ENCODE data around the gene GLRX. TPM values are rescaled to one million over a fixed set of nuclear protein-coding genes. Genes with fewer than 3 reads are reported as not detected.

GLRX gene
- total and polyA plus RNA-seq, 2 of the 13 experiments (the other 11 are each of a cell fraction or from before 2014, with no cell fraction given): 63.8 to 499 TPM

DNA sequence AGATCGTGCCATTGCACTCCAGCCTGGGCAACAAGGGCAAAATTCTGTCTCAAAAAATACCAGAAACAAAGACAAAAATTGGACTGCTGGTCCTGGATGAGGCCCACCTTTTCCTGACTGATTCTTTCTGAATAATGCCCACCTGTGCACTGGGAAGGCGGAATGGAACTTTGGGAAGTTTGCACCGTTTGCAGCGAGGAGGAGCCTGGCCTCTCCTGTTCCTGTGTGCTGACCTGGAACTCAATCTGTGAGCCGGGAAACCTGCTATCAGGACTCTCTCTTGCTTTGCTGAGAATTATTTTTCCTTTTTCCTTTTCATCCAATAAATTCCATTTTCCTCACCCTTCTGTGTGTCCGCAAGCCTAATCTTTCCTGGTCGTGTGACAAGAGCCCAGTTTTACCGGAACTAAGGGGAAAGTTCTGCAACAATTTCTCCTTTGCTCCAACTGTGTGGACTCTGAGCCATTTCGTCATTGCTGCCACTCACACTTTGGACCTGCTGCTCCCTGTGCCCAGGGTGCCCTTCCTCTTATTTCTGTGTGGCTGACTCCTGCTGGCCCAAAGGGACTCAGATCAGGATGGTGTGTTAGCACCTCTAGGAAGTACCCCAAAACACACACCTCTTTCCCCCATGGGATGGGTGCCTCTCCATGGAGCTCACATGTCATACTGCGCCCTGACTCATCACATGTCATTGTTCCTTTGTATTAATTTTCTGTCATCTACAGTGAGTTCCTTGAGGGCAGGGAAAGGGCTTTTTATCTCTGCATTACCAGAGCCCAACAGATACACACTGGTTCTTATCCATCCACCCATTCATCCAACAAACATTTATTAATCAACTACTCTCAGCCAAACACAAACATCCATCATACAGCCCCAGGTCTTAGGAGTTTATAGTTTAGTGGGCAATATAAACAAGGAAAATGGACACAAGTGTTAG, 4.7 kb upstream of the GLRX start (continued):
- TF ChIP-seq ZNF333 (CRISPR knock-in tag; IDR thresholded peaks at IDR 0.05; ENCODE audit: borderline replicate concordance): no peak
- TF ChIP-seq, protein P1, sequence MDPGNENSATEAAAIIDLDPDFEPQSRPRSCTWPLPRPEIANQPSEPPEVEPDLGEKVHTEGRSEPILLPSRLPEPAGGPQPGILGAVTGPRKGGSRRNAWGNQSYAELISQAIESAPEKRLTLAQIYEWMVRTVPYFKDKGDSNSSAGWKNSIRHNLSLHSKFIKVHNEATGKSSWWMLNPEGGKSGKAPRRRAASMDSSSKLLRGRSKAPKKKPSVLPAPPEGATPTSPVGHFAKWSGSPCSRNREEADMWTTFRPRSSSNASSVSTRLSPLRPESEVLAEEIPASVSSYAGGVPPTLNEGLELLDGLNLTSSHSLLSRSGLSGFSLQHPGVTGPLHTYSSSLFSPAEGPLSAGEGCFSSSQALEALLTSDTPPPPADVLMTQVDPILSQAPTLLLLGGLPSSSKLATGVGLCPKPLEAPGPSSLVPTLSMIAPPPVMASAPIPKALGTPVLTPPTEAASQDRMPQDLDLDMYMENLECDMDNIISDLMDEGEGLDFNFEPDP (CRISPR knock-in tag; conservative IDR thresholded peaks at IDR 0.05): no peak
- peak; percentile 82; the same call in 1 of the 2 replicates for TF ChIP-seq BRD4 (CRISPR knock-in tag; IDR thresholded peaks at IDR 0.05)
- TF ChIP-seq BHLHE40 (IDR thresholded peaks at IDR 0.05; ENCODE audit: low read length): peak; percentile 69
- TF ChIP-seq U2AF1 (optimal IDR thresholded peaks at IDR 0.05; ENCODE audit: low read depth, low read length): no peak
- 0 out of 2 replicates have a peak, but pooled peaks have one; percentile 57 for TF ChIP-seq ZSCAN9 (CRISPR knock-in tag; IDR thresholded peaks at IDR 0.05; ENCODE audit: borderline replicate concordance)
- TF ChIP-seq, protein P2, sequence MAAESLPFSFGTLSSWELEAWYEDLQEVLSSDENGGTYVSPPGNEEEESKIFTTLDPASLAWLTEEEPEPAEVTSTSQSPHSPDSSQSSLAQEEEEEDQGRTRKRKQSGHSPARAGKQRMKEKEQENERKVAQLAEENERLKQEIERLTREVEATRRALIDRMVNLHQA (CRISPR knock-in tag; IDR thresholded peaks at IDR 0.05): no peak
- peak; percentile 98 for TF ChIP-seq ELF3 (CRISPR knock-in tag; IDR thresholded peaks at IDR 0.05)
- peak; percentile 34; the same call in 1 of the 2 replicates for TF ChIP-seq TAF1 (CRISPR knock-in tag; IDR thresholded peaks at IDR 0.05)
- TF ChIP-seq, protein P3, sequence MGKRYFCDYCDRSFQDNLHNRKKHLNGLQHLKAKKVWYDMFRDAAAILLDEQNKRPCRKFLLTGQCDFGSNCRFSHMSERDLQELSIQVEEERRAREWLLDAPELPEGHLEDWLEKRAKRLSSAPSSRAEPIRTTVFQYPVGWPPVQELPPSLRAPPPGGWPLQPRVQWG (CRISPR knock-in tag; IDR thresholded peaks at IDR 0.05; ENCODE audit: borderline replicate concordance, low read depth): no peak
- TF ChIP-seq, protein P4, sequence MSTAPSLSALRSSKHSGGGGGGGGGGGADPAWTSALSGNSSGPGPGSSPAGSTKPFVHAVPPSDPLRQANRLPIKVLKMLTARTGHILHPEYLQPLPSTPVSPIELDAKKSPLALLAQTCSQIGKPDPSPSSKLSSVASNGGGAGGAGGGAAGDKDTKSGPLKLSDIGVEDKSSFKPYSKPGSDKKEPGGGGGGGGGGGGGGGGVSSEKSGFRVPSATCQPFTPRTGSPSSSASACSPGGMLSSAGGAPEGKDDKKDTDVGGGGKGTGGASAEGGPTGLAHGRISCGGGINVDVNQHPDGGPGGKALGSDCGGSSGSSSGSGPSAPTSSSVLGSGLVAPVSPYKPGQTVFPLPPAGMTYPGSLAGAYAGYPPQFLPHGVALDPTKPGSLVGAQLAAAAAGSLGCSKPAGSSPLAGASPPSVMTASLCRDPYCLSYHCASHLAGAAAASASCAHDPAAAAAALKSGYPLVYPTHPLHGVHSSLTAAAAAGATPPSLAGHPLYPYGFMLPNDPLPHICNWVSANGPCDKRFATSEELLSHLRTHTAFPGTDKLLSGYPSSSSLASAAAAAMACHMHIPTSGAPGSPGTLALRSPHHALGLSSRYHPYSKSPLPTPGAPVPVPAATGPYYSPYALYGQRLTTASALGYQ (CRISPR knock-in tag; IDR thresholded peaks at IDR 0.05): peak; percentile 72; the same call in 1 of the 2 replicates
- peak; percentile 16; the same call in 1 of the 2 replicates for TF ChIP-seq SMC3 (IDR thresholded peaks at IDR 0.05; ENCODE audit: low read length)
- no peak for TF ChIP-seq GABPA (IDR thresholded peaks at IDR 0.05; ENCODE audit: low read depth, low read length)
- TF ChIP-seq GABPA (CRISPR knock-in tag; IDR thresholded peaks at IDR 0.05; ENCODE audit: low read depth): peak; percentile 71
- no peak for TF ChIP-seq MXD4 (CRISPR knock-in tag; IDR thresholded peaks at IDR 0.05)
- peak; percentile 91 for TF ChIP-seq IRF2 (CRISPR knock-in tag; IDR thresholded peaks at IDR 0.05)
- TF ChIP-seq RXRB (CRISPR knock-in tag; IDR thresholded peaks at IDR 0.05; ENCODE audit: borderline replicate concordance): peak; percentile 80
- TF ChIP-seq SP5 (CRISPR knock-in tag; IDR thresholded peaks at IDR 0.05; ENCODE audit: borderline replicate concordance, low read depth): peak; percentile 41; the same call in 1 of the 2 replicates
- TF ChIP-seq, protein P5, sequence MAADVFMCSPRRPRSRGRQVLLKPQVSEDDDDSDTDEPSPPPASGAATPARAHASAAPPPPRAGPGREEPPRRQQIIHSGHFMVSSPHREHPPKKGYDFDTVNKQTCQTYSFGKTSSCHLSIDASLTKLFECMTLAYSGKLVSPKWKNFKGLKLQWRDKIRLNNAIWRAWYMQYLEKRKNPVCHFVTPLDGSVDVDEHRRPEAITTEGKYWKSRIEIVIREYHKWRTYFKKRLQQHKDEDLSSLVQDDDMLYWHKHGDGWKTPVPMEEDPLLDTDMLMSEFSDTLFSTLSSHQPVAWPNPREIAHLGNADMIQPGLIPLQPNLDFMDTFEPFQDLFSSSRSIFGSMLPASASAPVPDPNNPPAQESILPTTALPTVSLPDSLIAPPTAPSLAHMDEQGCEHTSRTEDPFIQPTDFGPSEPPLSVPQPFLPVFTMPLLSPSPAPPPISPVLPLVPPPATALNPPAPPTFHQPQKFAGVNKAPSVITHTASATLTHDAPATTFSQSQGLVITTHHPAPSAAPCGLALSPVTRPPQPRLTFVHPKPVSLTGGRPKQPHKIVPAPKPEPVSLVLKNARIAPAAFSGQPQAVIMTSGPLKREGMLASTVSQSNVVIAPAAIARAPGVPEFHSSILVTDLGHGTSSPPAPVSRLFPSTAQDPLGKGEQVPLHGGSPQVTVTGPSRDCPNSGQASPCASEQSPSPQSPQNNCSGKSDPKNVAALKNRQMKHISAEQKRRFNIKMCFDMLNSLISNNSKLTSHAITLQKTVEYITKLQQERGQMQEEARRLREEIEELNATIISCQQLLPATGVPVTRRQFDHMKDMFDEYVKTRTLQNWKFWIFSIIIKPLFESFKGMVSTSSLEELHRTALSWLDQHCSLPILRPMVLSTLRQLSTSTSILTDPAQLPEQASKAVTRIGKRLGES (CRISPR knock-in tag; IDR thresholded peaks at IDR 0.05; ENCODE audit: borderline replicate concordance): 0 out of 2 replicates have a peak, but pooled peaks have one; percentile 46
- TF ChIP-seq PAF1 (CRISPR knock-in tag; IDR thresholded peaks at IDR 0.05): no peak
- 0 out of 2 replicates have a peak, but pooled peaks have one; percentile 18 for TF ChIP-seq ZNF430 (CRISPR knock-in tag; IDR thresholded peaks at IDR 0.05)

Measured in HepG2 (cell line).